22Rv1 (cell line): ENCODE data around the gene CPNE5.

Experiments used
- ZFX ChIP-seq: fragments of 450-650 bp; IDR thresholded peaks from 2 replicates; pipeline ENCODE4 v1.6.1; 2017; ENCODE audit warnings: antibody characterized with exemption, borderline replicate concordance
- TF ChIP-seq, protein P1 (sequence below): fragments of 450-650 bp; IDR thresholded peaks from 2 replicates; pipeline ENCODE4 v1.5.1; 2017; ENCODE audit warnings: mild to moderate bottlenecking

DNA sequence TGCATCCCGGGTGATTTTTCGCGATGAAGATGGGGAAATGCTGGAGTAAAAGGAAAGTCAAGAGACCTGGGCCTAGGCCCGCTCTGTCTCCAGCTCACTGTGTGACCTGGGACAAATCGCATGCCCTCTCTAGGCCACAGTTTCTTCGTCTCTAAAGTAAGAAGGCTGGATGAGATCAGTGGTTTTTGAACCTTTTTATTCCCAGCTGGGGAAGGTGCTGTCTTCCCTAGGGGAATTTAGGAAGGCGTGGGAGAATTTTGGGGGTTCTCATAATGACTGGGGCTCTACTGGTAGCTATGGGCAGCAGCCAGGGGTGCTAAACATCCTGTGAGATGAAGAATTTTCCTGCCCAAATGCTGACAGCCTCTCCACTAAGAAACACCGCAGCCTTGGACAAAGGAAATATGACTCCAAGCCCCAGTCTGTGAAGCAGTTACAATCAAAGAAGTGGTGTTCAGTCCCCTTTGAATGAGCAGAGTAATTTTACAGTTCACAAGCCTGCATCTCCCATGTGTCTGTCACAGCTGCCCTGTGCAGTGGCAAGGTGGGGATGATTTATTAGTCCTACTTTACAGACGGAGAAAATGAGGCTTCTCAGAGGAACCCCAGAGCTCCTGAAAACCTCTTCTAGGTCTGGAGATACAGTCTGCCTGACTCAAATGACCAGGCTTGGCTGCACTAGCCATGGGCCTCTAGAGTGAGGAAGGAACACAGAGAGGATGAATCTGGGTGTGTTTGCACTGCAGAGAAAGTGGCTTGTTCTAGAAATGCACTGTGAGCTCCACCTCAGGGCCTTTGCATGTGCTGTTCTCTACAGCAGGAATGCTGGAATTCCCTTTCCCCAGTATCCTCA, 84.4 kb downstream of the CPNE5 start:
- TF ChIP-seq, protein P1, sequence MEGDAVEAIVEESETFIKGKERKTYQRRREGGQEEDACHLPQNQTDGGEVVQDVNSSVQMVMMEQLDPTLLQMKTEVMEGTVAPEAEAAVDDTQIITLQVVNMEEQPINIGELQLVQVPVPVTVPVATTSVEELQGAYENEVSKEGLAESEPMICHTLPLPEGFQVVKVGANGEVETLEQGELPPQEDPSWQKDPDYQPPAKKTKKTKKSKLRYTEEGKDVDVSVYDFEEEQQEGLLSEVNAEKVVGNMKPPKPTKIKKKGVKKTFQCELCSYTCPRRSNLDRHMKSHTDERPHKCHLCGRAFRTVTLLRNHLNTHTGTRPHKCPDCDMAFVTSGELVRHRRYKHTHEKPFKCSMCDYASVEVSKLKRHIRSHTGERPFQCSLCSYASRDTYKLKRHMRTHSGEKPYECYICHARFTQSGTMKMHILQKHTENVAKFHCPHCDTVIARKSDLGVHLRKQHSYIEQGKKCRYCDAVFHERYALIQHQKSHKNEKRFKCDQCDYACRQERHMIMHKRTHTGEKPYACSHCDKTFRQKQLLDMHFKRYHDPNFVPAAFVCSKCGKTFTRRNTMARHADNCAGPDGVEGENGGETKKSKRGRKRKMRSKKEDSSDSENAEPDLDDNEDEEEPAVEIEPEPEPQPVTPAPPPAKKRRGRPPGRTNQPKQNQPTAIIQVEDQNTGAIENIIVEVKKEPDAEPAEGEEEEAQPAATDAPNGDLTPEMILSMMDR: no peak
- no peak for TF ChIP-seq ZFX
